HFF-Myc (cell line): Measurements from ENCODE around the gene ARRB1.

Experiments used
- DNase-seq: peaks from one replicate; pipeline ENCODE4 v3.0.0-alpha.2; 2011; ENCODE audit warnings: low read depth; ENCODE audit errors: extremely low read depth
- H3K4me3 ChIP-seq: replicated peaks from 2 replicates; pipeline ENCODE4 v1.5.1; 2011; ENCODE audit warnings: low read depth, mild to moderate bottlenecking, control low read depth, low read length
- CTCF ChIP-seq: IDR thresholded peaks from 2 replicates; pipeline ENCODE4 v1.5.1; 2012; ENCODE audit warnings: mild to moderate bottlenecking, low read depth, low read length, control low read depth; ENCODE audit errors: missing control alignments

The ARRB1 gene

GRCh38 chr11:75269896-75270295 lies 81.6 kb downstream of the ARRB1 start:
- no peak for DNase-seq
- no peak overlapping the region for H3K4me3 ChIP-seq
- no peak for TF ChIP-seq CTCF

- no peak overlapping the region for H3K4me3 ChIP-seq
- DNase-seq = no peak
- no peak for TF ChIP-seq CTCF
Measured at GRCh38 chr11:75269367-75269660, 82.1 kb downstream of the ARRB1 start.

- DNase-seq = no peak
- no peak overlapping the region for H3K4me3 ChIP-seq
- no peak for TF ChIP-seq CTCF
Measured at GRCh38 chr11:75268626-75269366, 82.7 kb downstream of the ARRB1 start.

- H3K4me3 ChIP-seq = no peak overlapping the region
- no peak for TF ChIP-seq CTCF
- no peak for DNase-seq
Measured at GRCh38 chr11:75267171-75267970, 84.1 kb downstream of the ARRB1 start.

GRCh38 chr11:75265851-75266531 lies 85.5 kb downstream of the ARRB1 start:
- DNase-seq = no peak
- no peak overlapping the region for H3K4me3 ChIP-seq
- TF ChIP-seq CTCF = no peak

GRCh38 chr11:75264971-75265370 lies 86.5 kb downstream of the ARRB1 start:
- TF ChIP-seq CTCF = no peak
- no peak for DNase-seq
- H3K4me3 ChIP-seq = no peak overlapping the region
